HepG2 (cell line): Measurements from ENCODE around the gene HMCN1. TPM values are rescaled to one million over a fixed set of nuclear protein-coding genes. Genes with fewer than 3 reads are reported as not detected.

Source experiments
- ATAC-seq: fragments of 200-7000 bp; cut with Tn5 transposase; 3 replicates; pipeline ENCODE4 v1.9.1; 2020; ENCODE audit warnings: mild to moderate bottlenecking, moderate library complexity
- BruUV-seq: library from RNA; stranded (reverse); fragments of 400-500 nt; replicated peaks from 2 replicates; lab custom pipeline; 2021; lab: Mats Ljungman, UMichigan
- CTCF ChIA-PET: fragments of 300-600 bp; formaldehyde crosslinking; extraction: SDS; loops from one replicate; lab custom pipeline; 2021; ENCODE audit warnings: low total read pairs, inconsistent platforms, low intra/inter-chr PET ratio; lab: Yijun Ruan, JAX
- POLR2A ChIA-PET: fragments of 350-600 bp; sonication (Branson Sonifier 250); formaldehyde crosslinking; loops from one replicate; lab custom pipeline; 2020; ENCODE audit warnings: antibody characterized with exemption, inconsistent platforms; lab: Yijun Ruan, JAX
- DNase-seq: peaks from one replicate; pipeline ENCODE4 v3.0.0-alpha.2; 2015; ENCODE audit warnings: low spot score
- FAIRE-seq: peaks from 3 replicates; lab custom pipeline; 2011; peaks lifted over from hg19 to GRCh38; lab: Jason Lieb, UNC
- H2AFZ ChIP-seq: one replicate; pipeline ENCODE4 v1.6.1; 2011; ENCODE audit warnings: low read length, inconsistent platforms
- H3K27ac ChIP-seq: fragments of 300-600 bp; 3 replicates; pipeline ENCODE4 v1.8.0; 2011; ENCODE audit warnings: mixed run types, mild to moderate bottlenecking, mixed read lengths, low read length, inconsistent platforms; ENCODE audit not compliant: insufficient read depth; ENCODE audit errors: extremely low read length
- H3K27me3 ChIP-seq, 2 experiments: fragments of 200-600 bp in 1 of 2; 2 replicates in 1 of 2; 3 replicates in 1 of 2; pipeline versions ENCODE4 v1.6.0 to v1.8.0; 2011; ENCODE audit warnings: low read length in 2 of 2, mild to moderate bottlenecking in 2 of 2, moderate library complexity in 2 of 2, inconsistent platforms in 1 of 2; ENCODE audit not compliant: insufficient read depth in 2 of 2, control insufficient read depth in 1 of 2
- H3K36me3 ChIP-seq, 2 experiments: fragments of 200-600 bp in 1 of 2; replicated peaks in 1 of 2; 2 replicates in 1 of 2; 3 replicates in 1 of 2; pipeline versions ENCODE4 v1.5.1 to v1.8.0; 2011; ENCODE audit warnings: low read length in 2 of 2, inconsistent platforms in 1 of 2; ENCODE audit not compliant: insufficient read depth in 2 of 2, control insufficient read depth in 1 of 2
- H3K4me1 ChIP-seq: 2 replicates; pipeline ENCODE4 v1.5.1; 2012; ENCODE audit warnings: low read length, inconsistent platforms; ENCODE audit not compliant: insufficient read depth
- H3K4me2 ChIP-seq: 2 replicates; pipeline ENCODE4 v1.6.0; 2011; ENCODE audit warnings: low read depth, low read length, inconsistent platforms
- H3K4me3 ChIP-seq, 3 experiments: fragments of 200-600 bp in 1 of 3; sonication (generic), shearing (Covaris generic) in 1 of 3; replicated peaks in 1 of 3; 2 replicates each; pipeline ENCODE4 v1.5.1; 2011 to 2016; ENCODE audit warnings: low read length in 3 of 3, inconsistent platforms in 2 of 3, low read depth in 2 of 3, mild to moderate bottlenecking in 2 of 3, control low read depth in 1 of 3, mixed read lengths in 1 of 3; ENCODE audit not compliant: insufficient read depth in 1 of 3
- H3K79me2 ChIP-seq: one replicate; pipeline ENCODE4 v1.6.1; 2011; ENCODE audit warnings: low read length, inconsistent platforms; ENCODE audit not compliant: insufficient read depth
- H3K9ac ChIP-seq: 2 replicates; pipeline ENCODE4 v1.6.0; 2011; ENCODE audit warnings: mild to moderate bottlenecking, low read depth, low read length, inconsistent platforms; ENCODE audit not compliant: insufficient read depth
- H3K9me3 ChIP-seq: 2 replicates; pipeline ENCODE4 v1.5.1; 2012; ENCODE audit warnings: mild to moderate bottlenecking, low read length
- H4K20me1 ChIP-seq: 2 replicates; pipeline ENCODE4 v1.6.0; 2011; ENCODE audit warnings: inconsistent platforms, mild to moderate bottlenecking, low read length, moderate library complexity; ENCODE audit not compliant: insufficient read depth
- AGO2 ChIP-seq: fragments of 200-400 bp; formaldehyde crosslinking; optimal IDR thresholded peaks from 2 replicates; pipeline ENCODE3; 2017; ENCODE audit warnings: mild to moderate bottlenecking, low read depth, low read length, moderate library complexity
- BRF2 ChIP-seq: sonication (generic); formaldehyde crosslinking; IDR thresholded peaks from 2 replicates; pipeline ENCODE4 v1.8.1; 2022; ENCODE audit warnings: mild to moderate bottlenecking, missing genetic modification reagents
- CHD2 ChIP-seq: IDR thresholded peaks from 2 replicates; pipeline ENCODE4 v1.6.1; 2011; ENCODE audit warnings: low read depth, low read length, improper control_type of control experiment
- CREB3 ChIP-seq: sonication (generic); formaldehyde crosslinking; IDR thresholded peaks from 2 replicates; pipeline ENCODE4 v1.5.0; 2020; ENCODE audit warnings: missing genetic modification reagents
- MYNN ChIP-seq: sonication (generic); formaldehyde crosslinking; IDR thresholded peaks from 2 replicates; pipeline ENCODE4 v1.4.0; 2020; ENCODE audit warnings: mild to moderate bottlenecking, low read depth, missing genetic modification reagents
- RERE ChIP-seq: IDR thresholded peaks from 2 replicates; pipeline ENCODE4 v1.6.1; 2016; ENCODE audit warnings: low read depth, missing genetic modification reagents, missing compliant biosample characterization
- SKI ChIP-seq: fragments of 450-650 bp; IDR thresholded peaks from one replicate; pipeline ENCODE4 v1.6.1; 2018; ENCODE audit warnings: mild to moderate bottlenecking; ENCODE audit not compliant: partially characterized antibody
- ZBTB33 ChIP-seq: sonication (generic); formaldehyde crosslinking; IDR thresholded peaks from 2 replicates; pipeline ENCODE4 v1.4.0; 2020; ENCODE audit warnings: missing genetic modification reagents
- ZNF3 ChIP-seq: IDR thresholded peaks from 2 replicates; pipeline ENCODE4 v1.7.0; 2017; ENCODE audit warnings: inconsistent platforms
- ZNF34 ChIP-seq: sonication (generic); formaldehyde crosslinking; IDR thresholded peaks from 2 replicates; pipeline ENCODE4 v1.4.0; 2020; ENCODE audit warnings: mild to moderate bottlenecking, missing genetic modification reagents, borderline replicate concordance
- ZNF431 ChIP-seq: sonication (generic); formaldehyde crosslinking; IDR thresholded peaks from 2 replicates; pipeline ENCODE4 v1.9.0; 2022; ENCODE audit warnings: missing genetic modification reagents, low read depth, mild to moderate bottlenecking, borderline replicate concordance
- ZNF768 ChIP-seq: sonication (generic); formaldehyde crosslinking; IDR thresholded peaks from 2 replicates; pipeline ENCODE4 v1.4.0; 2020; ENCODE audit warnings: missing genetic modification reagents
- WGBS: methylation state at CpG from one replicate; pipeline ENCODE4 v1.1.6; 2017; ENCODE audit warnings: low lambda C conversion rate; 5-methylcytosine and 5-hydroxymethylcytosine counted together
- in situ Hi-C: cut with HindIII; loops from 2 replicates; pipeline ENCODE4 v1.10.0; 2017; ENCODE audit warnings: low pct_unique_long_range_greater_than_20kb; ENCODE audit not compliant: extremely low pct_ligation_motif_present
- intact Hi-C: fragments of 100-400 bp; cut with micrococcal nuclease; formaldehyde crosslinking; loops from one replicate; pipeline ENCODE4 v1.10.0; 2022; ENCODE audit not compliant: unreplicated experiment
- polyA plus RNA-seq, 8 experiments: library from polyadenylated mRNA; depleted of rRNA in 3 of 8; stranded (reverse) in 7 of 8; unstranded in 1 of 8; fragments of >200 nt; fragmentation: Illumina TruSeq in 4 of 8; extraction: Trizol in 4 of 8; gene quantifications; 2 replicates each; pipeline versions ENCODE4 v1.2.1 to v1.2.3, GENCODE V29; 2011 to 2016; ENCODE audit warnings: low read depth in 4 of 8, missing spikeins in 1 of 8, mixed read lengths in 1 of 8; ENCODE audit not compliant: insufficient read depth in 1 of 8
- total RNA-seq, 5 experiments: library from RNA; depleted of rRNA; stranded (reverse); fragments of >200 nt; fragmentation: Illumina TruSeq; extraction: Trizol; gene quantifications; 2 replicates each; pipeline ENCODE4 v1.2.3, GENCODE V29; 2016; ENCODE audit warnings: low read depth in 1 of 5

HMCN1 gene
- total and polyA plus RNA-seq, 2 of the 13 experiments (the other 11 are each of a cell fraction or from before 2014, with no cell fraction given): 0.03 TPM; not detected in 1

GRCh38 chr1:186207391-186208085, 473.3 kb downstream of the HMCN1 start (continued):
- no peak for TF ChIP-seq RERE

GRCh38 chr1:186208405-186209129, 474.4 kb downstream of the HMCN1 start:
- intact Hi-C loops: no loop called here
- TF ChIP-seq ZNF431 (CRISPR knock-in tag): no peak
- no peak for TF ChIP-seq ZBTB33 (CRISPR knock-in tag)
- no peak for TF ChIP-seq ZNF768 (CRISPR knock-in tag)
- TF ChIP-seq CREB3 (CRISPR knock-in tag): no peak
- TF ChIP-seq ZNF34 (CRISPR knock-in tag): no peak
- no peak for TF ChIP-seq SKI
- no peak for TF ChIP-seq BRF2 (CRISPR knock-in tag)
- no peak for TF ChIP-seq MYNN (CRISPR knock-in tag)
- TF ChIP-seq CHD2: no peak
- TF ChIP-seq ZNF3 (CRISPR knock-in tag): no peak
- TF ChIP-seq AGO2: no peak

More at GRCh38 chr1:186208405-186209129, 474.4 kb downstream of the HMCN1 start:
- H3K27me3 ChIP-seq: no peaks in the 10 kb centered on the region
- no peak overlapping the region for H2AFZ ChIP-seq
- no peaks in the 10 kb centered on the region for H3K4me1 ChIP-seq
- BruUV-seq: no TSS peak
- ChIA-PET CTCF (no interaction called here), POLR2A (no interaction called here)
- FAIRE-seq (no peak), ATAC-seq (no peak), DNase-seq (no peak)
- no peak overlapping the region for H3K27ac ChIP-seq
- no peak overlapping the region for H3K4me2 ChIP-seq
- H4K20me1 ChIP-seq: no peaks in the 10 kb centered on the region
- no peaks in the 10 kb centered on the region for H3K79me2 ChIP-seq
- no peak overlapping the region for H3K9ac ChIP-seq
- in situ Hi-C loops: no loop called here
- no peak overlapping the region for H3K4me3 ChIP-seq
- no peaks in the 10 kb centered on the region for H3K36me3 ChIP-seq
- no peaks in the 10 kb centered on the region for H3K9me3 ChIP-seq
- WGBS: 0% methylated on average over 4 of the region's 4 CpGs
